OCI-LY7 (cell line): ENCODE data around the gene CAPZB. TPM values are rescaled to one million over a fixed set of nuclear protein-coding genes. Genes with fewer than 3 reads are reported as not detected.

ENCODE experiments used
- BruUV-seq: library from RNA; stranded (reverse); fragments of 400-500 nt; replicated peaks from 2 replicates; lab custom pipeline; 2021; lab: Mats Ljungman, UMichigan
- CTCF ChIA-PET: fragments of 300-600 bp; sonication (Branson Sonifier 250); formaldehyde crosslinking; loops from one replicate; lab custom pipeline; 2022; ENCODE audit warnings: antibody characterized with exemption; ENCODE audit not compliant: unreplicated experiment; lab: Charles Lee
- POLR2A ChIA-PET: fragments of 300-600 bp; sonication (Branson Sonifier 250); formaldehyde crosslinking; loops from one replicate; lab custom pipeline; 2022; ENCODE audit warnings: antibody characterized with exemption; lab: Charles Lee
- DNase-seq: peaks from one replicate; pipeline ENCODE4 v3.0.0-alpha.2; 2015; ENCODE audit warnings: low spot score
- H2AFZ ChIP-seq: fragments of 200-600 bp; sonication (generic), shearing (Covaris generic); 2 replicates; pipeline ENCODE4 v1.6.1; 2014; ENCODE audit warnings: mild to moderate bottlenecking, antibody characterized with exemption, low read length, moderate library complexity
- H3K27ac ChIP-seq: fragments of 200-600 bp; sonication (generic); 2 replicates; pipeline ENCODE4 v1.5.1; 2014; ENCODE audit warnings: mixed run types, low read depth, mild to moderate bottlenecking, moderate library complexity, low read length, inconsistent platforms; ENCODE audit not compliant: poor library complexity, severe bottlenecking
- H3K36me3 ChIP-seq: fragments of 200-600 bp; sonication (generic); 2 replicates; pipeline ENCODE4 v1.6.1; 2014; ENCODE audit warnings: mild to moderate bottlenecking, antibody characterized with exemption, low read length, moderate library complexity, mixed read lengths; ENCODE audit not compliant: insufficient read depth
- H3K4me1 ChIP-seq: fragments of 200-600 bp; sonication (generic); 2 replicates; pipeline ENCODE4 v1.5.1; 2014; ENCODE audit warnings: mild to moderate bottlenecking, low read length; ENCODE audit not compliant: insufficient read depth, poor library complexity, severe bottlenecking
- H3K4me2 ChIP-seq: fragments of 200-600 bp; sonication (generic); 2 replicates; pipeline ENCODE4 v1.6.1; 2014; ENCODE audit warnings: mild to moderate bottlenecking, low read length
- H3K4me3 ChIP-seq: fragments of 200-600 bp; sonication (generic); 2 replicates; pipeline ENCODE4 v1.5.1; 2014; ENCODE audit warnings: mild to moderate bottlenecking, low read depth, low read length; ENCODE audit not compliant: poor library complexity, severe bottlenecking
- H3K79me2 ChIP-seq: fragments of 200-600 bp; sonication (generic); 2 replicates; pipeline ENCODE4 v1.6.1; 2016; ENCODE audit warnings: low read depth, mild to moderate bottlenecking, low read length, moderate library complexity, mixed read lengths; ENCODE audit not compliant: insufficient read depth
- H3K9me2 ChIP-seq: fragments of 200-600 bp; sonication (generic); 2 replicates; pipeline ENCODE4 v1.6.1; 2016; ENCODE audit warnings: mild to moderate bottlenecking, low read length, mixed read lengths; ENCODE audit not compliant: insufficient read depth
- H3K9me3 ChIP-seq: fragments of 200-600 bp; sonication (generic); 2 replicates; pipeline ENCODE4 v1.6.1; 2014; ENCODE audit warnings: mild to moderate bottlenecking, mixed run types, low read length, mixed read lengths
- H4K20me1 ChIP-seq: fragments of 200-600 bp; sonication (generic); 2 replicates; pipeline ENCODE4 v1.6.1; 2014; ENCODE audit warnings: mild to moderate bottlenecking, antibody characterized with exemption, low read length, moderate library complexity, mixed read lengths; ENCODE audit not compliant: insufficient read depth
- CTCF ChIP-seq: fragments of 200-600 bp; sonication (generic); conservative IDR thresholded peaks from 2 replicates; pipeline ENCODE4 v1.5.1; 2014; ENCODE audit warnings: mild to moderate bottlenecking, antibody characterized with exemption, low read length, moderate library complexity, mixed read lengths
- EZH2phosphoT487 ChIP-seq: fragments of 200-600 bp; sonication (generic); IDR thresholded peaks from 2 replicates; pipeline ENCODE4 v1.6.1; 2018; ENCODE audit warnings: low read depth, borderline replicate concordance, mild to moderate bottlenecking, mixed run types, antibody characterized with exemption, low read length, moderate library complexity, mixed read lengths
- intact Hi-C: fragments of 100-400 bp; cut with micrococcal nuclease; formaldehyde crosslinking; loops from one replicate; pipeline ENCODE4 v1.10.0; 2022; ENCODE audit not compliant: unreplicated experiment
- total RNA-seq, 2 experiments: library from RNA; depleted of rRNA in 1 of 2; stranded (reverse); fragments of >200 nt in 1 of 2; shearing (Covaris generic) in 1 of 2; gene quantifications; 2 replicates each; pipeline ENCODE4 v1.2.3, GENCODE V29; 2014 to 2022

The CAPZB gene
- total RNA-seq, 2 experiments from 2014 or later = 61.3 to 187 TPM

- ChIA-PET POLR2A (no interaction called here), CTCF (no interaction called here)
- Histone ChIP-seq H3K79me2 (peaks cover 83% of the 10 kb centered on the region), H3K4me1 (peaks cover 51% of the 10 kb centered on the region), H3K9me3 (no peaks in the 10 kb centered on the region), H3K36me3 (peaks cover 32% of the 10 kb centered on the region; the same call in 1 of the 2 replicates), H3K9me2 (no peaks in the 10 kb centered on the region), H4K20me1 (peaks cover 25% of the 10 kb centered on the region), H3K4me3 (no peak overlapping the region), H2AFZ (no peak overlapping the region), H3K27ac (no peak overlapping the region), H3K4me2 (no peak overlapping the region)
- BruUV-seq = no TSS peak
- intact Hi-C loops = no loop called here
- no peak for DNase-seq
- TF ChIP-seq EZH2phosphoT487 (no peak), CTCF (no peak)
These were observed 5.8 kb downstream of the CAPZB start for GRCh38 chr1:19479351-19480120.

GRCh38 chr1:19478322-19478721, 7.0 kb downstream of the CAPZB start:
- H3K27ac ChIP-seq = no peak overlapping the region
- no peak overlapping the region for H2AFZ ChIP-seq
- no peak overlapping the region for H3K4me3 ChIP-seq
- ChIA-PET CTCF (no interaction called here), POLR2A (interaction anchor here (1.3 kb wide), 1 partner anchor 8 kb away, joined by 4 read pairs; no protein-coding TSS in a partner anchor)
- BruUV-seq = no TSS peak
- H4K20me1 ChIP-seq = peaks cover 13% of the 10 kb centered on the region
- H3K9me3 ChIP-seq = no peaks in the 10 kb centered on the region
- intact Hi-C loops = no loop called here
- no peak for DNase-seq
- H3K9me2 ChIP-seq = no peaks in the 10 kb centered on the region
- peak overlapping the region; percentile 78; the same call in 1 of the 2 replicates for H3K4me2 ChIP-seq
- TF ChIP-seq EZH2phosphoT487 (no peak), CTCF (no peak)
- H3K79me2 ChIP-seq = peaks cover 79% of the 10 kb centered on the region
- H3K4me1 ChIP-seq = peaks cover 41% of the 10 kb centered on the region
- H3K36me3 ChIP-seq = peaks cover 41% of the 10 kb centered on the region
